ENCODE results near the gene CFAP46.

GRCh38 chr10:132848291-132848701 lies 94.1 kb downstream of the CFAP46 start:
- no peak for TF ChIP-seq CTCF (IDR thresholded peaks at IDR 0.05)
- TF ChIP-seq EZH2 (IDR thresholded peaks at IDR 0.05) = no peak
- no peak for TF ChIP-seq EZH2phosphoT487 (IDR thresholded peaks at IDR 0.05)
